ENCODE results near the gene RNF207.

DNA sequence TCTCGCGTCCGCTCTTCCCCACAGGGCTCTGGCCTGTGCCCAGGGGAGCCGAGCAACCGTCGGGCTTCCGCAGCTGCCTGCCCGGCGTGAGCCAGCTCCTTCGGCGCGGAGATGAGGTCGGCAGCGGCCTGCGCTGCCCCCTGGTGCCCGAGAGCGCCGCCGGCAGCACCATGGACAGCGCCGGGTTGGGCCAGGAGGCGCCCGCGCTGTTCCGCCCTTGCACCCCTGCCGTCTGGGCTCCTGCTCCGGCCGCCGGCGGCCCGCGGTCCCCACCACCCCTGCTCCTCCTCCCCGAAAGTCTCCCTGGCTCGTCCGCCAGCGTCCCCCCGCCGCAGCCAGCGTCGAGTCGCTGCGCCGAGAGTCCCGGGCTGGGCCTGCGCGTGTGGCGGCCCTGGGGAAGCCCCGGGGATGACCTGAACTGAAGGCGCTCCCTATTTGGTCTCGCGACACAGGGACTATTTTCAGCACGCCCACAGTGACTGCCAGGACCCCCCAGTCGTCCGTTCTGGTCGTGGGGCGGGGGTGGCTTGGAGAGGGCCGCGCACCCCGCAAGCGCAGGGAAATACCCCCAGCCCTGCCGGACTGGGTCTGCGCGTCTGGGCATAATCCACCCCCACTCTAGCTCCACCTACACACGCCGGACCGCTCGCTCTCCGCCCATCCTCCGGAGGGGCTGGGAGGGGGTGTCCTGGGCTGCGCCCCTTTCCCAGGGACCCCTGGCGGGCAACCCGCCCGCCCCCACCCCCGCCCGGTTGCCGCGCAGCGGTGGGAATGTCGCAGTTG, 39.4 kb downstream of the RNF207 start:
- TF ChIP-seq, protein P1, sequence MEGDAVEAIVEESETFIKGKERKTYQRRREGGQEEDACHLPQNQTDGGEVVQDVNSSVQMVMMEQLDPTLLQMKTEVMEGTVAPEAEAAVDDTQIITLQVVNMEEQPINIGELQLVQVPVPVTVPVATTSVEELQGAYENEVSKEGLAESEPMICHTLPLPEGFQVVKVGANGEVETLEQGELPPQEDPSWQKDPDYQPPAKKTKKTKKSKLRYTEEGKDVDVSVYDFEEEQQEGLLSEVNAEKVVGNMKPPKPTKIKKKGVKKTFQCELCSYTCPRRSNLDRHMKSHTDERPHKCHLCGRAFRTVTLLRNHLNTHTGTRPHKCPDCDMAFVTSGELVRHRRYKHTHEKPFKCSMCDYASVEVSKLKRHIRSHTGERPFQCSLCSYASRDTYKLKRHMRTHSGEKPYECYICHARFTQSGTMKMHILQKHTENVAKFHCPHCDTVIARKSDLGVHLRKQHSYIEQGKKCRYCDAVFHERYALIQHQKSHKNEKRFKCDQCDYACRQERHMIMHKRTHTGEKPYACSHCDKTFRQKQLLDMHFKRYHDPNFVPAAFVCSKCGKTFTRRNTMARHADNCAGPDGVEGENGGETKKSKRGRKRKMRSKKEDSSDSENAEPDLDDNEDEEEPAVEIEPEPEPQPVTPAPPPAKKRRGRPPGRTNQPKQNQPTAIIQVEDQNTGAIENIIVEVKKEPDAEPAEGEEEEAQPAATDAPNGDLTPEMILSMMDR (conservative IDR thresholded peaks at IDR 0.05; ENCODE audit: low read depth, low read length), result peak; percentile 79
- TF ChIP-seq EZH2 (IDR thresholded peaks at IDR 0.05; ENCODE audit: borderline replicate concordance, low read depth, low read length, poor library complexity, severe bottlenecking), result no peak
